Measurements from ENCODE around the gene MISP3.

DNA sequence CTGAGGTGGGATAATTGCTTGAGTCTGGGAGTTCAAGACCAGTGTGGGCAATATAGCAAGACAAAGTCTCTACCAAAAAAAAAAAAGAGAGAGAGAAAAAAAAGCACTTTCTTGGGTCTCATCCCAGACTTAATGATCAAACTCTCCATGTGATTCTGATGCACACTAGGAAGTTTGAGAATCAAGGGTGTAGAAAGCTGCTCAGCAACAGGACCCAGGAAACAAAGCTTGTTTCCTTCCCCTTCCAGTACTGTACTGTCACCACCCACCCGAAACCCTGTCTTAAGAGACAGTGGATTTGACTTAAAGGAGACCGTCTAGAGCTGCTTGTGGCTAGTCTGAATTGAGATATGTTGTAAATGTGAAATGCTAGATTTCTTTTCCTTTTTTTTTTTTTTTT lies 5.8 kb downstream of the MISP3 start:
- TF ChIP-seq FOXM1 (IDR thresholded peaks at IDR 0.05; ENCODE audit: borderline replicate concordance) (no peak), SP1 (IDR thresholded peaks at IDR 0.05) (no peak), ARNT (IDR thresholded peaks at IDR 0.05) (no peak), FOXA1 (IDR thresholded peaks at IDR 0.05) (no peak), SUZ12 (IDR thresholded peaks at IDR 0.05) (no peak), ELF4 (IDR thresholded peaks at IDR 0.05) (no peak), LEF1 (IDR thresholded peaks at IDR 0.05; ENCODE audit: borderline replicate concordance) (no peak), NFRKB (IDR thresholded peaks at IDR 0.05) (no peak), ZNF384 (IDR thresholded peaks at IDR 0.05) (no peak)
